WTC11 (cell line): ENCODE results near the gene CSK. TPM values are rescaled to one million over a fixed set of nuclear protein-coding genes. Genes with fewer than 3 reads are reported as not detected.

Experiments used
- ATAC-seq: fragments of 200-7000 bp; cut with Tn5 transposase; 2 replicates; pipeline ENCODE4 v1.10.0; 2021; ENCODE audit warnings: mild to moderate bottlenecking, moderate library complexity
- CTCF ChIA-PET: fragments of 300-600 bp; sonication (Branson Sonifier 250); formaldehyde crosslinking; loops from one replicate; lab custom pipeline; 2021; ENCODE audit warnings: antibody characterized with exemption; lab: Charles Lee
- POLR2A ChIA-PET: fragments of 350-600 bp; sonication (Branson Sonifier 250); formaldehyde crosslinking; loops from one replicate; lab custom pipeline; 2021; ENCODE audit warnings: antibody characterized with exemption; lab: Charles Lee
- DNase-seq: peaks from one replicate; pipeline ENCODE4 v3.0.0; 2021; ENCODE audit warnings: low spot score
- H3K27ac Mint-ChIP-seq: 2 replicates; pipeline ENCODE4 v1.8.0; 2021; ENCODE audit warnings: mixed read lengths
- H3K27me3 Mint-ChIP-seq: 2 replicates; pipeline ENCODE4 v1.8.0; 2021; ENCODE audit warnings: low read depth, mild to moderate bottlenecking, moderate library complexity, mixed read lengths
- H3K36me3 Mint-ChIP-seq: 2 replicates; pipeline ENCODE4 v1.8.0; 2021; ENCODE audit warnings: mixed read lengths
- H3K4me1 Mint-ChIP-seq: 2 replicates; pipeline ENCODE4 v1.8.0; 2022; ENCODE audit warnings: mixed read lengths
- H3K4me3 Mint-ChIP-seq: 2 replicates; pipeline ENCODE4 v1.8.0; 2021; ENCODE audit warnings: mild to moderate bottlenecking, moderate library complexity, mixed read lengths
- H3K9me3 Mint-ChIP-seq: 2 replicates; pipeline ENCODE4 v1.8.0; 2021; ENCODE audit warnings: mixed read lengths
- AFF4 ChIP-seq: sonication (generic); formaldehyde crosslinking; IDR thresholded peaks from 2 replicates; pipeline ENCODE4 v1.8.1; 2023; ENCODE audit warnings: mild to moderate bottlenecking, missing genetic modification reagents, borderline replicate concordance
- ATF1 ChIP-seq: sonication (generic); formaldehyde crosslinking; IDR thresholded peaks from 2 replicates; pipeline ENCODE4 v1.8.1; 2023; ENCODE audit warnings: mild to moderate bottlenecking, moderate library complexity, missing genetic modification reagents
- ATF3 ChIP-seq: sonication (generic); formaldehyde crosslinking; conservative IDR thresholded peaks from 2 replicates; pipeline ENCODE4 v1.8.1; 2022; ENCODE audit warnings: mild to moderate bottlenecking, missing genetic modification reagents
- E2F5 ChIP-seq: sonication (generic); formaldehyde crosslinking; IDR thresholded peaks from 2 replicates; pipeline ENCODE4 v1.8.1; 2022; ENCODE audit warnings: mild to moderate bottlenecking, moderate library complexity, missing genetic modification reagents
- ETV6 ChIP-seq: sonication (generic); formaldehyde crosslinking; IDR thresholded peaks from 2 replicates; pipeline ENCODE4 v1.8.1; 2022; ENCODE audit warnings: mild to moderate bottlenecking, missing genetic modification reagents
- GRHL2 ChIP-seq: fragments of 250-450 bp; sonication (Bioruptor Pico); IDR thresholded peaks from 2 replicates; pipeline ENCODE4 v1.8.0; 2022; ENCODE audit warnings: mild to moderate bottlenecking, moderate library complexity; ENCODE audit not compliant: insufficient replicate concordance, severe bottlenecking
- GTF2I ChIP-seq: fragments of 250-450 bp; sonication (Bioruptor Pico); conservative IDR thresholded peaks from 2 replicates; pipeline ENCODE4 v1.4.0; 2021; ENCODE audit warnings: mild to moderate bottlenecking
- IRF1 ChIP-seq: sonication (generic); formaldehyde crosslinking; IDR thresholded peaks from 2 replicates; pipeline ENCODE4 v1.8.0; 2023; ENCODE audit warnings: missing genetic modification reagents
- IRF2 ChIP-seq: sonication (generic); formaldehyde crosslinking; IDR thresholded peaks from 2 replicates; pipeline ENCODE4 v1.8.0; 2022; ENCODE audit warnings: low read depth, missing genetic modification reagents, borderline replicate concordance
- MXD4 ChIP-seq: fragments of 250-450 bp; sonication (Bioruptor Pico); IDR thresholded peaks from 2 replicates; pipeline ENCODE4 v1.8.0; 2021; ENCODE audit warnings: mild to moderate bottlenecking, moderate library complexity, borderline replicate concordance
- NR1H2 ChIP-seq: sonication (generic); formaldehyde crosslinking; IDR thresholded peaks from 2 replicates; pipeline ENCODE4 v1.9.0; 2021; ENCODE audit warnings: mild to moderate bottlenecking, moderate library complexity, missing genetic modification reagents
- PRRX2 ChIP-seq: fragments of 250-450 bp; sonication (Bioruptor Pico); IDR thresholded peaks from 2 replicates; pipeline ENCODE4 v1.8.0; 2021; ENCODE audit warnings: mild to moderate bottlenecking
- SP1 ChIP-seq: sonication (generic); formaldehyde crosslinking; conservative IDR thresholded peaks from 2 replicates; pipeline ENCODE4 v1.8.1; 2022; ENCODE audit warnings: missing genetic modification reagents
- STAT6 ChIP-seq: sonication (generic); formaldehyde crosslinking; conservative IDR thresholded peaks from 2 replicates; pipeline ENCODE4 v1.8.1; 2023; ENCODE audit warnings: mild to moderate bottlenecking, low read depth, missing genetic modification reagents, moderate library complexity
- TP53 ChIP-seq: sonication (generic); formaldehyde crosslinking; IDR thresholded peaks from 2 replicates; pipeline ENCODE4 v1.8.1; 2023; ENCODE audit warnings: mild to moderate bottlenecking, missing genetic modification reagents
- total RNA-seq: library from RNA; stranded (reverse); gene quantifications from 3 replicates; pipeline ENCODE4 v1.2.3, GENCODE V29; 2021
- TF ChIP-seq, protein P1 (sequence below): sonication (generic); formaldehyde crosslinking; IDR thresholded peaks from 2 replicates; pipeline ENCODE4 v1.8.0; 2023; ENCODE audit warnings: missing genetic modification reagents, mild to moderate bottlenecking, borderline replicate concordance
- TF ChIP-seq, protein P2 (sequence below): sonication (generic); formaldehyde crosslinking; IDR thresholded peaks from 2 replicates; pipeline ENCODE4 v1.8.1; 2023; ENCODE audit warnings: mild to moderate bottlenecking, missing genetic modification reagents

CSK gene
- total RNA-seq, 1 experiment from 2014 or later: 55.1 TPM

GRCh38 chr15:74752011-74752410 lies 29.9 kb upstream of the CSK start (continued):
- TF ChIP-seq AFF4 (CRISPR knock-in tag): no peak
- TF ChIP-seq PRRX2 (CRISPR knock-in tag): no peak
- TF ChIP-seq ATF3 (CRISPR knock-in tag): no peak
- no peak for TF ChIP-seq NR1H2 (CRISPR knock-in tag)
- no peak for TF ChIP-seq IRF2
- TF ChIP-seq MXD4: no peak
- no peak for TF ChIP-seq IRF1 (CRISPR knock-in tag)
- TF ChIP-seq TP53: no peak
- TF ChIP-seq STAT6 (CRISPR knock-in tag): no peak
- TF ChIP-seq GTF2I (CRISPR knock-in tag): no peak

DNA sequence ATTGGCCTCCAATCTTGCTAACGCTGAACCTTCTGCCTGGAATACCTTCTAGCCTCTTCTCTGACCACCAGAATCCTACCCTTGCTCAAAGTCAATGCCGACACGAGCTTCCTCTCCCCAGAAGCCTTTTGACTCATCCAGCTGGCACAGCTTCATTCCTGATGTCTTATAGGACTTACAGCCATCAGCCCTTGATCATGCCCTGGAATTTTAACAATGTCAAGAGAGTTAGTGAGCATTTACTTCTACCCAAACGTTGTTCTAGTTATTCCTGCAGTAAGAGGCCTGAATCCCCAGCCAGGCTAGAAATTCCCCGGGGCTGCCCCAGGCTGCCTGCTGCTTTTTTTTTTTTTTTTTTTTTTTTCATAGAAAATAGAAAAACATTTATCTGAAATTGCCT lies 29.3 kb upstream of the CSK start:
- ATAC-seq (no peak), DNase-seq (no peak)
- H3K36me3 Mint-ChIP-seq: no peaks in the 10 kb centered on the region
- H3K9me3 Mint-ChIP-seq: no peaks in the 10 kb centered on the region
- ChIA-PET CTCF (interaction anchor here (0.7 to 5.8 kb wide), 3 partner anchors 17 to 117 kb away, joined by 4 to 56 read pairs (median 5); no protein-coding TSS in a partner anchor), POLR2A (interaction anchor here (2.5 kb wide), 1 partner anchor 8 kb away, joined by 11 read pairs; no protein-coding TSS in a partner anchor)
- H3K27ac Mint-ChIP-seq: no peak overlapping the region
- H3K4me3 Mint-ChIP-seq: no peak overlapping the region
- peaks cover 1% of the 10 kb centered on the region; the same call in 1 of the 2 replicates for H3K27me3 Mint-ChIP-seq
- H3K4me1 Mint-ChIP-seq: peaks cover 7% of the 10 kb centered on the region; the same call in 1 of the 2 replicates
- TF ChIP-seq, protein P1, sequence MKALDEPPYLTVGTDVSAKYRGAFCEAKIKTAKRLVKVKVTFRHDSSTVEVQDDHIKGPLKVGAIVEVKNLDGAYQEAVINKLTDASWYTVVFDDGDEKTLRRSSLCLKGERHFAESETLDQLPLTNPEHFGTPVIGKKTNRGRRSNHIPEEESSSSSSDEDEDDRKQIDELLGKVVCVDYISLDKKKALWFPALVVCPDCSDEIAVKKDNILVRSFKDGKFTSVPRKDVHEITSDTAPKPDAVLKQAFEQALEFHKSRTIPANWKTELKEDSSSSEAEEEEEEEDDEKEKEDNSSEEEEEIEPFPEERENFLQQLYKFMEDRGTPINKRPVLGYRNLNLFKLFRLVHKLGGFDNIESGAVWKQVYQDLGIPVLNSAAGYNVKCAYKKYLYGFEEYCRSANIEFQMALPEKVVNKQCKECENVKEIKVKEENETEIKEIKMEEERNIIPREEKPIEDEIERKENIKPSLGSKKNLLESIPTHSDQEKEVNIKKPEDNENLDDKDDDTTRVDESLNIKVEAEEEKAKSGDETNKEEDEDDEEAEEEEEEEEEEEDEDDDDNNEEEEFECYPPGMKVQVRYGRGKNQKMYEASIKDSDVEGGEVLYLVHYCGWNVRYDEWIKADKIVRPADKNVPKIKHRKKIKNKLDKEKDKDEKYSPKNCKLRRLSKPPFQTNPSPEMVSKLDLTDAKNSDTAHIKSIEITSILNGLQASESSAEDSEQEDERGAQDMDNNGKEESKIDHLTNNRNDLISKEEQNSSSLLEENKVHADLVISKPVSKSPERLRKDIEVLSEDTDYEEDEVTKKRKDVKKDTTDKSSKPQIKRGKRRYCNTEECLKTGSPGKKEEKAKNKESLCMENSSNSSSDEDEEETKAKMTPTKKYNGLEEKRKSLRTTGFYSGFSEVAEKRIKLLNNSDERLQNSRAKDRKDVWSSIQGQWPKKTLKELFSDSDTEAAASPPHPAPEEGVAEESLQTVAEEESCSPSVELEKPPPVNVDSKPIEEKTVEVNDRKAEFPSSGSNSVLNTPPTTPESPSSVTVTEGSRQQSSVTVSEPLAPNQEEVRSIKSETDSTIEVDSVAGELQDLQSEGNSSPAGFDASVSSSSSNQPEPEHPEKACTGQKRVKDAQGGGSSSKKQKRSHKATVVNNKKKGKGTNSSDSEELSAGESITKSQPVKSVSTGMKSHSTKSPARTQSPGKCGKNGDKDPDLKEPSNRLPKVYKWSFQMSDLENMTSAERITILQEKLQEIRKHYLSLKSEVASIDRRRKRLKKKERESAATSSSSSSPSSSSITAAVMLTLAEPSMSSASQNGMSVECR (CRISPR knock-in tag): no peak
- TF ChIP-seq GRHL2 (no peak), MXD4 (no peak), GTF2I (CRISPR knock-in tag) (no peak), E2F5 (CRISPR knock-in tag) (no peak), SP1 (CRISPR knock-in tag) (no peak), ATF1 (CRISPR knock-in tag) (no peak), ETV6 (CRISPR knock-in tag) (no peak)
- TF ChIP-seq, protein P2, sequence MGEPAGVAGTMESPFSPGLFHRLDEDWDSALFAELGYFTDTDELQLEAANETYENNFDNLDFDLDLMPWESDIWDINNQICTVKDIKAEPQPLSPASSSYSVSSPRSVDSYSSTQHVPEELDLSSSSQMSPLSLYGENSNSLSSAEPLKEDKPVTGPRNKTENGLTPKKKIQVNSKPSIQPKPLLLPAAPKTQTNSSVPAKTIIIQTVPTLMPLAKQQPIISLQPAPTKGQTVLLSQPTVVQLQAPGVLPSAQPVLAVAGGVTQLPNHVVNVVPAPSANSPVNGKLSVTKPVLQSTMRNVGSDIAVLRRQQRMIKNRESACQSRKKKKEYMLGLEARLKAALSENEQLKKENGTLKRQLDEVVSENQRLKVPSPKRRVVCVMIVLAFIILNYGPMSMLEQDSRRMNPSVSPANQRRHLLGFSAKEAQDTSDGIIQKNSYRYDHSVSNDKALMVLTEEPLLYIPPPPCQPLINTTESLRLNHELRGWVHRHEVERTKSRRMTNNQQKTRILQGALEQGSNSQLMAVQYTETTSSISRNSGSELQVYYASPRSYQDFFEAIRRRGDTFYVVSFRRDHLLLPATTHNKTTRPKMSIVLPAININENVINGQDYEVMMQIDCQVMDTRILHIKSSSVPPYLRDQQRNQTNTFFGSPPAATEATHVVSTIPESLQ (CRISPR knock-in tag): no peak
